Activated CD4-positive, alpha-beta T cell treated with anti-CD3 and anti-CD28 coated beads for 4 hours (primary cell): Measurements from ENCODE around the gene CIAO3.

ENCODE experiments used
- DNase-seq, 2 donors: peaks; one replicate each; pipeline ENCODE4 v3.0.0-alpha.2; 2020

The CIAO3 gene

DNA sequence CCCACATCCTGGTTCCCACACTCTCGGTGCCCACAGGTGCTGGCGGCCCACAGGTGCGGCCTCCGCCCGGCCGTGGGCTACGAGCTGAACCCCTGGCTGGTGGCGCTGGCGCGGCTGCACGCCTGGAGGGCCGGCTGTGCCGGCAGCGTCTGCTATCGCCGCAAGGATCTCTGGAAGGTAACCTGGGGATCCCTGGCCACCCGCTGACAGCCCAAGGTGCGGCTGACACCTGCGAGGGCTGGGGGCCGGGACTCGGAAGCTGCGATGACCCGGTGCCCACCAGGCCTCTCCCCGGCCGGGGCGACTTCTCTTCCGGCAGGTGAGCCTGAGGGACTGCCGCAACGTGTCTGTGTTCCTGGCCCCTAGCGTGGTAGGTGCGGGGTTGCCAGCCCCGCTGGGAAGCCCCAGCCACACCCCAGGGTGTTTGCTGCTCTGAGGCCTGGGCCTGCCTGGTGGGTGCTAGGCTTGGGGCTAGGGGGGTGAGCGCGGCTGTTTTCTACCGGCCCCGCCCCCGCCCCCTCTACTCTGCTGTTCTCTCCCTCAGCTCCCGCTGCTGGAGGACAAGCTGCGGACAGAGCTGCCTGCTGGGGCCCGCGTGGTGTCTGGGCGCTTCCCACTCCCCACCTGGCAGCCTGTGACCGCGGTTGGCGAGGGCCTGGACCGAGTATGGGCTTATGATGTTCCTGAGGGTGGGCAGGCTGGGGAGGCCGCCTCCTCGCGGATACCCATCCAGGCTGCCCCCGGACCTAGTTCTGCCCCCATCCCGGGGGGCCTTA, 18.8 kb downstream of the CIAO3 start:
- no peak for DNase-seq

DNA sequence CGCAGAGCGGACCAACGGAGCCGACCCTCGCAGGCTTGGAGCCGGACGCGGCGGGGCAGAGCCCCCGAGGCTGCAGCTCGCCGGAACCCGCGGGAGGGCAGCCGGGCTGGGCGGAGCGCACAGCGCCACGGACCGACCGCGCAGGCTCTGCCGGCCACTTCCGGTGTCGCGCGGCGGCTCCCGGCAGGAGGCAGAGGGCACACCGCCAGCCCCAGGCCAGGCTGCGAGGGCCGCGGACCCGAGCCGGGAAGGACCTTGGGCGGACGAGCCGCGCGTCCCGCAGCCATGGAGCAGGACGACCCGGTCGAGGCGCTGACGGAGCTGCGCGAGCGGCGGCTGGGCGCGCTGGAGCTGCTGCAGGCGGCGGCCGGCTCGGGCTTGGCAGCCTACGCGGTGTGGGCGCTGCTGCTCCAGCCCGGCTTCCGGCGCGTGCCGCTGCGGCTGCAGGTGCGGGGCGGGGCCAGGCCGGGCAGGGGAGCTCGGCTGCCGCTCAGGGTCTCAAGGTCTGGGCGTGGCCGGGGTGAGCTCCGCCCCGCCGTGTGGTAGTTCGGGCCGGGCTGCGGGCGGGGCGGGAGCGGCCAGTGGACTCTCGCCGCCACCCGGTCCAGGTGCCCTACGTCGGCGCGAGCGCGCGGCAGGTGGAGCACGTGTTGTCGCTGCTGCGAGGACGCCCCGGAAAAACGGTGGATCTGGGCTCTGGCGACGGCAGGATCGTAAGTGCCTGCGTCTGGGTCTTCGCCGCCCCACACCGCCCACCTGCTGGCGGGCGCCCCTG, 19.6 kb downstream of the CIAO3 start, which contains the start of gene ANTKMT:
Gene ANTKMT, plus strand, starts transcription at position 157 of the 775 bp plus-strand sequence. Its CDS starts 129 bp downstream, at position 286.
- DNase-seq, result peak; percentile 44 to 65

DNA sequence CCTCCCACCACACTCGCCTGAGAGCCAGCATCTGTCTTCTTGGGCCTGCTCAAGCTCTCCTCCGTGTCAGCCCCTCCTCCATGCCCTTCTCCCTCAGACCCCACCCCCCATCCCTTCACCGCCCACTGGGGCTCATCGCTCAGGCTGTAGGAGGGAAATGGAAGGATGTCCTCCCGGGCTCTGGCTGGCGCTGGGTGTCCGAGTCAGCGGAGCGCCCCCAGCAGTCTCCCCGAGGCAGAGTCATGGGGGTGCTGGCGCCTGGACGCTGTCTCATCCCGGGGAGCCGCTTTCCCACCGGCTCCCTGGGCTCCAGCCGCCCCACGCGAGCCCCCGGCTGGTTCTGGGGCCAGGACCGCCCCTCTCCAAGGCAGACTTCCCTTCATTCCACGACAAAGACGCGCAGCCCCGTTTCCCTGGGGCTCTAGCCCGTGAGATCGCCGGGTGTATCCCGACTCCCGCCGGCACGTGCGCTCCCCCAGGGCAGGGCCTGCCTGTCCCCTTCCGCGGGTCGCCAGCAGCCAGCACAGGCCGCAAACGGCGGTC, 20.3 kb downstream of the CIAO3 start:
- peak; percentile 31 to 35 for DNase-seq

DNA sequence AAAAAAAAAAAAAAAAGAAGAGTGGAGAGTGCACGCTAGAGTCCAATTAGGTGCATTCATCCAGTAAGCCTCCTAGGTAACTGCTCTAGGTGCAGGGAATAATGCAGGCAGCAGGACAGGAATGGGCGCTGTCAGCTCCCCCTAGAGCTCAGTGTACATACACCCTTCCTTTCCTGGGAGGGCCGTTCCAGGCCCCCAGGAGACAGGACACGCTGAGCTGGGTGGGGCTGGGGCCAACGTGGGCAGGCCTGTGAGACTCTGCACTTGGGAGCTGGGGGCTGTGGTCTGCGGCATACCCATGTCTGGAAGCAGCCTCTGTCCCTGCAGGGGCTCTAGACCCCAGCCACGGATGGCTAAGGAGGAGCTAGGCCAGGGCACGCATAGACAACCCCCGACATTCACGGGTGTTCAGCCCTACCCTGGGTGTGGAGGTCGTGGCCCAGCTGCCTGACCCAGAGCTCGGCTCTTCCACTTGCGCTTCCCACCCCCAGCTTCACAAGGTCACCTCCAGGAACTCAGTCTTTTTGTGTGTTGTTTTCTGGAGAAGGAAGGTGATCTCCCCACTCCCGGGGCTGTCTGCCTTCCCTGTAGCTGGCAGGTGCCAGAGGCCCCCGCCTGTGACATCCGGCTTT, 20.9 kb downstream of the CIAO3 start:
- DNase-seq, result no peak

DNA sequence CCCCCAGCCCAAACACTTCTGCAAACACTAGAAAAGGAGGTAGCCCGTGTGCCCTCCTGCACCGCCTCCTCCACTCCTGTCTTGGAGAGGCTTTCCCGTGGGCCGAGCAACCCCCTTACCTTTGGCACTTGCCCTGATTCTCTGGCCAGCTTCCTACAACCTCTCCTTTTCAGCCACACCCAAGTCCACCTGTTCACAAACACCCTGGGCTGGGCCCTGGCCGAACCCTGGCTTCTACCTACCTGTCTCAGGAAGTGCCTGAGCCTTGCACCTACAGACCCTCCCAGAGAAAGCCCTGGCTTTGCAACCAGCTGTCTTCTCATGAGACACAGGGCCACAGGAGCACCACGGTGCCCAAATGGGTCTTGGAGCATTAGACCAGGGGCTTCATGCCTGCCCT, 21.9 kb downstream of the CIAO3 start:
- no peak for DNase-seq

DNA sequence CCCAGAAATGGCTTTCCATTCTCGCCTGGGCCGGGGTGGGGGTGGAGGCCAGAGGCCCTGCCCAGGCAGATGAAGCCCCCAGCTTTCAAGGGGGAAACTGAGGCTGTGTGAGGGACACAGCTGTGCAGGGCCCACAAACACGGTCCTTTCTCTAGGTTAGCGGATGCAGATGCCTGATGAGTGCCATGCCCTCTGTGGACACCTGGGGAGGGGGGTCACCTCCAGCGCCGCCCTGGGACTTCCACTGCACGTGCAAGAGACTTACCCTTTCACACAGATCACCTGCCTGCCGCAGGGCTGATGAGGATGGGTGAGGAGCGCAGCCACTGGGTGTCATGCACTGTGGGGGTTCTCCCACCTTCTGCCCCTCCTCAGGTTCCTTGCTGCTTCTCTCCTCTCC, 22.4 kb downstream of the CIAO3 start:
- DNase-seq, result no peak

DNA sequence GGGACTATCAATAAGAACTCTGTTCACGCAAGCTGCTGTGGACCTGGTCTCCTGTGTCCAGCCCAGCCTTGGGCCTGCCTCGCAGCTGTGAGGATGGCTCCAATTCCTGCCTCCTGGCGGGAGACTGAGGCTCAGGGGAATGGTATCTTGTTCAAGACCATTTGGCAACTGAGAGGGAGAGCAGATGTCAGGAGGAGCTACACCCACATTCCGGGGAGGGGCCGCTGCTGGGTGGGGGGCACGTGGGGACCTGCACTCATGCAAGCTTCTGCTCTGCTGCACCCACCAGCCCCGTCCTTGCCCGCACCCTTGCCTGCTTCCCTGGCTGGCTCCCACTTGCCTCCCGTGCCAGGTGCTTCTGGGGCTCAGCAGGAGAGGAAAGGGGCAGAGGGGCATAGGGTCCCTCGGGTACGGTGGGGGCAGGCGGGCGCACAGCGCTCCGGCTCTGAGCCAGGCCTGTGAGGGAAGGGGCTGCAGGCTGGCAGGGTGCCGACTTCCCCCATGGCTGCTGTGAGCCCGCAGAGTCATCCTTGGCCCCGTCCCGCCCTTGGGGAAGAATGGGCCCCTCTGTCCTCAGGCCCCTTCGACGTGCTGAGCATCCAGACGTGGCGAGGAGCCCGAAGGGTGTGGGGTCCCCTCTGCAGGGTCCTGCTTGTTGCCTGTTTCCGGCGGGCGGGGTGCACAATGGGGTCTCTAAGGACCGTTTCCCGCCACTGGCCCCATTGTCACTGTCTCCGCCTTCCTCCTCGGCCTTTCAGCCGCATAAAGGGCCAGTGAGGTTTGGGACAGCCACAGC, 23.1 kb downstream of the CIAO3 start:
- no peak for DNase-seq

DNA sequence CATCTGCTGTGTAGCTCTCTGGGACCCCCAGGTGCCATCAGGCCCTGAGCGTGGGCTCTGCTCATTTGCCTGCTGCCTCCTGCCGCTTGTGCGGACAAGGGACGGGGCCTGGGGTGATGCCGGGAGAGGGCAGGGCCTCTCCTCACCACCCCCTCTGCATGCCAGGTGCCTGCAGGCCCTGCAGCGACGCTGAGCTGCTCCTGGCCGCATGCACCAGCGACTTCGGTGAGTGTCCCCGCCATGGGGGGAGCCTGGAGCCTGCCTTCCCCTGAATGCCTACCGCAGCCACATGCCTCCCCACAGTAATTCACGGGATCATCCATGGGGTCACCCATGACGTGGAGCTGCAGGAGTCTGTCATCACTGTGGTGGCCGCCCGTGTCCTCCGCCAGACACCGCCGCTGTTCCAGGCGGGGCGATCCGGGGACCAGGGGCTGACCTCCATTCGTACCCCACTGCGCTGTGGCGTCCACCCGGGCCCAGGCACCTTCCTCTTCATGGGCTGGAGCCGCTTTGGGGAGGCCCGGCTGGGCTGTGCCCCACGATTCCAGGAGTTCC, 23.9 kb downstream of the CIAO3 start:
- DNase-seq, result no peak

DNA sequence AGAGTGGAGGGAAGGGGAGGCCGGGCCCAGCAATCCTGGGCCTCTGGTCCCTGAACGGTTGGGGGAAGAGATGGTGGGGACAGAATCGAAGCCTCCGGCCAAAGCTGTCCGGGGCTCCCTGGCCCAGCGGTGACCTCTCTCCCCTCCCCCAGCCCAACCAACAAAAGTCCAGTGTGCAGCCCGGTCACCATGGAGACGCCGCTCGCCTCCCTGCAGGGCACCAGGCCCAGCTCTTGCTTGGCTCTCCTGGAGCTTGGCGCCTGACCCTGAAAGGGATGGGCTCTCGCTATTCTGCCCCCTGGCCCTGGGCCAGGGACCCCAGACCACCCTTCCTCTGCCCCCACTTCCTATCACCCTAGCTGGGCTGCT, 24.6 kb downstream of the CIAO3 start:
- DNase-seq, result no peak

DNA sequence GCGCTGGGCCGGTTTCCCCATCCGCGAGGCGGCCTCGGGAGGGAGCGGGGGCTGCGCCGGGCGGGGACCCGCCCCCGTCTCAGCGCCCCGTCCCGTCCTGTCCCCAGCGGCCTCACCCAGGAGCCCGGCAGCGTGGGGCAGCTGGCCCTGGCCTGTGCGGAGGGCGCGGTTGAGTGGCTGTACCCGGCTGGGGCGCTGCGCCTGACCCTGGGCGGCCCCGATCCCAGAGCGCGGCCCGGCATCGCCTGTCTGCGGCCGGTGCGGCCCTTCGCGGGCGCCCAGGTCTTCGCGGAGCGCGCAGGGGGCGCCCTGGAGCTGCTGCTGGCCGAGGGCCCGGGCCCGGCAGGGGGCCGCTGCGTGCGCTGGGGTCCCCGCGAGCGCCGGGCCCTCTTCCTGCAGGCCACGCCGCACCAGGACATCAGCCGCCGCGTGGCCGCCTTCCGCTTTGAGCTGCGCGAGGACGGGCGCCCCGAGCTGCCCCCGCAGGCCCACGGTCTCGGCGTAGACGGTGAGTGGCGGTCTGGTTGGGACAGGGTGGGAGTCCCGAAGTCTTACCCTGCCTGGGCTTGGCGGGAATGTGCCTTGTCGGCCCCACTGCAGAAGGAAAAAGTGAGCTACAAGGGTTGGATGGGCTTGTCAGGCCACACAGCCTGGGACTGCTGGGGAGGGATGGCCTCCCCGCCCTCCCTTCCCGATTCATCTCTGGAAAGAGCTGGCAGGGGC, 25.2 kb downstream of the CIAO3 start:
- no peak for DNase-seq

DNA sequence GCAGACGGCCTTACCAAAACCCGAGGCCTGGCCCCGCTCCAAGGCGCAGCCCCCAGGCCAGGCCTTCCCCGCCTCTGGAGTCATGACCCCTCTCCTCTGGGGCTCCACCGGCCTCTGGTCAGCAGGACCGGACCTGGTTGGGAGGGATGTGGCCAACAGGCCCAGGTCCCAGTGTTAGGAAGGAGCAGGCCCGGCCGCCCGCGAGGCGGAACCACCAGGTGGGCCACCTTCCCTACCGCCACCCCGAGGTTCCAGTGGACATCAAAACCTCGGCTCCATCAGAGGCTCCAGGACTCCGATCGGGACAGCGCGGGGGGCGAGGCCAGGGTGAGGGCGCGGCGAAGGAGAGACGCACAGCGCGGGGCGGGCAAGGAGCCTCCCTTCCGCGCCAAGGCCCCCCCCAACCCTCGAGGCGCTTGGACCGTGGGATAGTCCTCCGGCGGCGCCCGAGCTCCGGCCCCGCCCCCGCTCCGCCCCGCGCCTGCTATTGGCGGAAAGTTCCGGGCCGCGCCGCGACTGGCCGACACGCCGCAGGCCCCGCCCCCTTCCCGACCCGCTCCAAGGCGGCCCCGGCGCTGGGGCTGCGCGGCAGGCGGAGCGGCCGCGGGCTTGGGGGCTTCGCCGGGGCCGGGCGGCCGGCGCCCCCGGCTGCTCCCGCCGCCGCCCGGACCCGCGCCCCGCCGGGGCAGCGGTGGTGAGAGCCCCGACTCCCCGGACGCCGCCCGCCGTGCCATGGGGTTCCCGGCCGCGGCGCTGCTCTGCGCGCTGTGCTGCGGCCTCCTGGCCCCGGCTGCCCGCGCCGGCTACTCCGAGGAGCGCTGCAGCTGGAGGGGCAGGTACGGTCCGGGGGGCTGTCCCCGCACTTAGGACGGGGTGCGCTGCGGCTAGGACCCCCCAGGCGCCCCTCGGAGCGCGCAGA, 26.0 kb downstream of the CIAO3 start, which contains the start of gene METRN:
Gene METRN, plus strand, starts transcription at position 561 of the 919 bp plus-strand sequence. Its CDS starts 172 bp downstream, at position 733.
- DNase-seq, result peak; percentile 89 to 90

DNA sequence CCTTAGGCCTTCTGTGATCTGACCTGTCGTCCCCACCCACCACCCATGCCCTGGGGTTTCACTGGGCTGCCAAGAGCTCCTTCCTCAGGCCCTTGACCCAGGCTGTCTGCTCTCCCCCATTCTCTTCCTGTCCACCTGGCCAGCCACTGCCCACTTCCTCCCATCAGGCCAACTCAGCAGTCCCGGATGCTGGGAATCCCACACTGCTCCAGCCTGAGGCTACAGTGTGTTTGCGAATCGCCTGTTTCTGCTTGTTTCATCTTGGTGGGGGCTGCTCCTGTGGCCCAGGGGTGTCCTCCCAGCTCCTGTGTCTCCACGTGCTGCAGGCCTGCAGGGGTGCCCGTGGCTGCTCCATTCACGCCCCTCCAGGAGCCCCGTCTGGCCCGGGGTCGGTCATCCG, 26.7 kb downstream of the CIAO3 start:
- DNase-seq, result no peak

DNA sequence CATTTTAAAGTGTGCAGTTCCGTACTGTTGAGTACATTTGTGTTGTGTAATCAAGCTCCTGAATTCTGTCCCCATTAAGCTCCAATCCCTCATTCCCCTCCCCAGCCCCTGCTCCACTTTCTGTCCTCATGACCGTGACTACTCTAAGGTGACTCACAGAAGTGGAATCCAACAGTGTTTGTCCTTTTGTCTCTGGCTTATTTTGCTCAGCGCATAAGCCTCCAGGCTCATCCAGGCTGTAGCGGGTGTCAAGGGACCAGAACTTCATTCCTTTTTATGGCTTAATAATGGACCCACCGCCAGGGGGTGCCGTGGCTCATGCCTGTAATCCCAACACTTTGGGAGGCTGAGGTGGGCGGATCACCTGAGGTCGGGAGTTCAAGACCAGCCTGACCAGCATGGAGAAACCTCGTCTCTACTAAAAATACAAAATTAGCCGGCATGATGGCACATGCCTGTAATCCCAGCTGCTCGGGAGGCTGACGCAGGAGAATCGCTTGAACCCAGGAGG, 28.0 kb downstream of the CIAO3 start:
- DNase-seq, result peak; percentile 36 to 53

DNA sequence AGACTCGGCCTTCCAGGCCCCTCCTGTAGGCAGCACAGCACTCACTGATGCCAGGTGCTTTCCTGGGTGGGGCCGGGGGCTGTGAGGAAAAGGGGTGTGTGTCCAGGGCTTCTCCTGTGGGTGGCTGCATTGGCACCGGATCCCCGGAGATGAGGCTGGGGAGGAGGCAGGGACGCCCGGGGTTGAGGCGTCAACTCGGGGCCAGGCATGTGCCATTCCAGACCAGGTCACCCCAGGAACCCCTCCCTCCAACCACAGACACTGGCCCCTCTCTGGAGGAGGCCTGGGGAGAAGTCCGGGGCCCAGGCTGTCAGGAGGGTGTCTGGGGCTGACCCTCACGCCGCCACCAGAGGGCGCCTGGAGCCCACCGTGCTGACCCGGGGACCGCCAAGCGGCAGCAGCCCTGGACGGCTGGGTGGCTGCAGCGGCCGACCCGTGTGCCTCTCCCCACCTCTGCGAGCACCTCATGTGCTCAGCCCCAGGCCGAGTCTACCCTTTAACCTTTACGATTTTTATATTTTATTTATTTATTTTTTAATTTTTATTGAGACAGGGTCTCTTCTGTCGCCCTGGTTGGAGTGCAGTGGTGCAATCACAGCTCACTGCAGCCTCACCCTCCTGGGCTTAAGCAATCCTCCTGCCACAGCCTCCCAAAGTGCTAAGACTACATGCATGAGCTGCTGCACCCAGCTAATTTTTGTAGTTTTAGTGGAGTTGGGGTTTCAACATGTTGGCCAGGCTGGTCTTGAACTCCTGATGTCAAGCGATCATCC, 29.1 kb downstream of the CIAO3 start:
- peak; percentile 75 to 79 for DNase-seq

DNA sequence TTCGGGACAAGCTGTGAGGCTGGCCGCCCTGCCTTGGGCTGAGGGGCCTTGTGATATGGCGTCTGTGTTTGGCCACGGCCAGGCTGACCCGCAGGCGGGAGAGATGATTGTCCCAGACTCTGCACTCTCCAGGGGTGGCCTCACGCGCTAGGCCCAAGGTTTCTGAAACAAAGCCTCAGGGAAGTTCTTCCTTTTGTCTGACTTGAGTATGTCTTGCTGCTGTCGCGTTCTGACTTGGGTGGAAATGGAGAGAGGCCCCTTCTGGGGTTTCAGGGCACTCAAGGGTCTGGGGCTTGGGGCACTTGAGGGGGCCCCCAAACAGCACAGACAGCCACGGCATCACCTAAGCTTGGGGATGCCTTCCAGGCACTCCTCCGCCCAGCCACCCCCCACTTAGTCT, 29.7 kb downstream of the CIAO3 start:
- no peak for DNase-seq

DNA sequence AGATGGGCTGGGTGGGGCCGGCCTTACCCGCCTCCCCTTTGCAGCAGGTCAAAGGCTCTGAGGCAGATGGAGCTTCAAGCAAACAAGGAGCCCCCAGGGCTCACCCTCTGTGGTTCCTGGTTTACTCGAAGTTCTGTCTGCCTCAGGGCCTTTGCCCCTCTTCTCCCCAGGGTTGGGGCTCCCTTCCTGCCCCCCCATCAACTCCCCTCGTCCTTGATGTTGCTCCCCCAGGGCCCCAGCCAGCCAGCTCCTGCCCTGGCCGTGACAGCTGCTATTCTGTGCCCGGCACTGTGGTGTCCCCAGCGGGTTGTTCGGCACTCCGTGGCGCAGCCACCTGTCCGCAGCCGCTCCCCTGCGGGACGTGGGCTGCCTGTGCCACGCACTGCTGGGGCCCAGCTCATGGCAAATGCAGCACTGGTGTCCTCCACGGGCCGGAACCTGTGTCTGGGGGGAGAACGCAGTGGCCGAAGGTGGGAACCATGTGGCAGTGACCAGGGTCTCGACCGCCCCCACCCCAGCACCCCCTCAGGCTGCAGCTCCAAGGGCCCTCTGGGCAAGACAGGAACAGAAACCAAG, 30.2 kb downstream of the CIAO3 start:
- DNase-seq, result no peak

DNA sequence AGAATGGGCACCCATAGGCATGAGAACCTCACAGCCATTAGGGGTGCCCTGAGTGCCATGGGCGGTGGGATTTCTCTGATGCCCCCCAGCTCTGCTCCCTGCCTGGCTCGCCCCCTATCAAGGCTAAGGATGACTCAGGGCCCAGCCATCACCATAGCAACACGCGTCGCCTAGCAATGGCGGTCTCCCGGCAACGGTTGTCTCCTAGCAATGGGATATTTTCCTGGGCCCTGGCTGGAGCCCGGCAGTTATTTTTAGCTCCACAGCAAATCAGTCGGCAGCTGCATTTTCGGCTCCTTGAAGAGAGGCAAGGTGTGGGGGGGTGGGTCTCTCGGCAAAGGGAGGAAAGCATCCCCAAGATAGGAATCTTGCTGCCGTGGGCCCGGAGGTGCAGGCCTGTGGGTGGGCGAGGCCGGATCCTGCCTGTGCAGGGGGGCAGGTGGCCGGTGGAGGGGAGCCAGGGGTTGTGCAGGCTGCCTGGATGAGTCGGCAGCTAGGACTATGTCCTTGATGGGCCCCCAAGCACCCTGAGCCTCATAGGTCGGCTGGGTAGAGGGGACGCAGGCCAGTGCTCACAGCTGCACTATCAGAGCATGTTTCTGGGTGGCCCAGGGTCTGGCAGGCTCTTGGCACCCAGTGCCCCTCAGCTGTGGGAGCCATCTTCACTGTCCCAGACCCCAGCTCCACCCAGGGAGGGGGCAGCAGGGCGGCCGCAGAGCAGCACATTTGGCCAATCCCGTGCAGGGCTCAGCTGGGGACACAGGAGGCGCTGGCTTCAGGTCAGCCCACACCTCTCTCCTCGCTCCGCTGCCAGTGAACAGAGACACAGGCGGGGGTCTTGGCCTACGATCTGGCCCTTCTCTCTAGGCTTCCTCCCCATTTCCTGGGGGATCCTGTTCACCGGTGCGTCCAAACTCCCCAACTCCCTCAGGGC, 31.0 kb downstream of the CIAO3 start:
- no peak for DNase-seq

DNA sequence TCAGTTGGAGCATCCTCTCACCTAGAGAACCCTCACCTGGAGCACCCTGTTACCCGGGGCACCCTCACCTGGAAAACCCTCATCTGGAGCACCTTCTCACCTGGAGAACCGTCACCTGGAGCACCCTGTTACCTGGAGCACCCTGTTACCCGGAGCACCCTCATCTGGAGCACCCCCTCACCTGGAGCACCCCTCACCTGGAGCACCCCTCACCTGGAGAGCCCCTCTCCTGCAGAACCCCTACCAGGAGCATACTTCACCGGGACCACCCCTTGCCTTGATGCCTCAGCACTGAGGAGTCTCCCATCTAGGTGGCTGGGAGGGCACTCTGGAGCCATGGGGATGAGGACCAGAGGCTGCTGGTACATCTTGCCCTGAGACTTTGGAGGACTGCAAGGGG, 31.8 kb downstream of the CIAO3 start:
- no peak for DNase-seq
